GM08714 (cell line): ENCODE measurements around the gene CREB3L4.
A peak's percentile ranks its signal among the peaks of the same experiment; 100 is the strongest.

Experiments
- H3K4me3 ChIP-seq: fragments of 200-500 bp; sonication (Bioruptor generic); 2 replicates; pipeline ENCODE4 v1.5.1; 2014; ENCODE audit warnings: mild to moderate bottlenecking, low read length, inconsistent platforms
- ZNF274 ChIP-seq: IDR thresholded peaks from 2 replicates; pipeline ENCODE4 v1.6.1; 2012; ENCODE audit warnings: mild to moderate bottlenecking, low read depth, low read length

The CREB3L4 gene

GRCh38 chr1:153958961-153959260 is 8.8 kb upstream of the CREB3L4 start:
- TF ChIP-seq ZNF274, result no peak
- H3K4me3 ChIP-seq, result no peak overlapping the region

GRCh38 chr1:153959454-153959853 is 8.2 kb upstream of the CREB3L4 start:
- no peak for TF ChIP-seq ZNF274
- H3K4me3 ChIP-seq, result no peak overlapping the region

GRCh38 chr1:153960206-153960605 is 7.5 kb upstream of the CREB3L4 start:
- TF ChIP-seq ZNF274, result no peak
- no peak overlapping the region for H3K4me3 ChIP-seq

- H3K4me3 ChIP-seq, result peak overlapping the region; percentile 90; the same call in 1 of the 2 replicates
- no peak for TF ChIP-seq ZNF274
Observed at GRCh38 chr1:153961421-153961820, 6.3 kb upstream of the CREB3L4 start.

GRCh38 chr1:153962088-153963029 is 5.3 kb upstream of the CREB3L4 start:
- H3K4me3 ChIP-seq, result peak overlapping the region; percentile 90
- no peak for TF ChIP-seq ZNF274

GRCh38 chr1:153963030-153963849 is 4.5 kb upstream of the CREB3L4 start, which contains the start of gene SLC39A1:
TSS of gene SLC39A1 (minus strand) at chr1:153963537. CDS start at chr1:153962715, 822 bp downstream.
- TF ChIP-seq ZNF274, result no peak
- peak within 1 kb of the TSS; percentile 90 for H3K4me3 ChIP-seq

GRCh38 chr1:153963850-153964331 is 3.8 kb upstream of the CREB3L4 start:
- TF ChIP-seq ZNF274, result no peak
- H3K4me3 ChIP-seq, result peak overlapping the region; percentile 90

GRCh38 chr1:153968000-153968363 is 280 bp downstream of the CREB3L4 start:
- peak overlapping the region; percentile 70 for H3K4me3 ChIP-seq

GRCh38 chr1:153968408-153968807 is 706 bp downstream of the CREB3L4 start:
- no peak for TF ChIP-seq ZNF274
- H3K4me3 ChIP-seq, result peak overlapping the region; percentile 70

More at GRCh38 chr1:153968000-153968363, 280 bp downstream of the CREB3L4 start:
- no peak for TF ChIP-seq ZNF274

GRCh38 chr1:153968972-153969371 is 1.3 kb downstream of the CREB3L4 start:
- H3K4me3 ChIP-seq, result peak overlapping the region; percentile 70; the same call in 1 of the 2 replicates

GRCh38 chr1:153970346-153970745 is 2.6 kb downstream of the CREB3L4 start:
- no peak for TF ChIP-seq ZNF274
- no peak overlapping the region for H3K4me3 ChIP-seq

More at GRCh38 chr1:153968972-153969371, 1.3 kb downstream of the CREB3L4 start:
- TF ChIP-seq ZNF274, result no peak

- TF ChIP-seq ZNF274, result no peak
- H3K4me3 ChIP-seq, result no peak overlapping the region
Observed at GRCh38 chr1:153973071-153973470, 5.4 kb downstream of the CREB3L4 start.

GRCh38 chr1:153973525-153973924 is 5.8 kb downstream of the CREB3L4 start:
- TF ChIP-seq ZNF274, result no peak
- H3K4me3 ChIP-seq, result no peak overlapping the region

GRCh38 chr1:153976819-153977249 is 9.1 kb downstream of the CREB3L4 start:
- no peak for TF ChIP-seq ZNF274
- peak overlapping the region; percentile 83 for H3K4me3 ChIP-seq
